Measurements from ENCODE around the gene HYAL2. TPM values are rescaled to one million over a fixed set of nuclear protein-coding genes. Genes with fewer than 3 reads are reported as not detected.
A peak's percentile ranks its signal among the peaks of the same experiment; 100 is the strongest.

The HYAL2 gene
- polyA plus RNA-seq, 2 of the 4 experiments (the other 2 are of a cell fraction), result 24.5 to 31.0 TPM

DNA sequence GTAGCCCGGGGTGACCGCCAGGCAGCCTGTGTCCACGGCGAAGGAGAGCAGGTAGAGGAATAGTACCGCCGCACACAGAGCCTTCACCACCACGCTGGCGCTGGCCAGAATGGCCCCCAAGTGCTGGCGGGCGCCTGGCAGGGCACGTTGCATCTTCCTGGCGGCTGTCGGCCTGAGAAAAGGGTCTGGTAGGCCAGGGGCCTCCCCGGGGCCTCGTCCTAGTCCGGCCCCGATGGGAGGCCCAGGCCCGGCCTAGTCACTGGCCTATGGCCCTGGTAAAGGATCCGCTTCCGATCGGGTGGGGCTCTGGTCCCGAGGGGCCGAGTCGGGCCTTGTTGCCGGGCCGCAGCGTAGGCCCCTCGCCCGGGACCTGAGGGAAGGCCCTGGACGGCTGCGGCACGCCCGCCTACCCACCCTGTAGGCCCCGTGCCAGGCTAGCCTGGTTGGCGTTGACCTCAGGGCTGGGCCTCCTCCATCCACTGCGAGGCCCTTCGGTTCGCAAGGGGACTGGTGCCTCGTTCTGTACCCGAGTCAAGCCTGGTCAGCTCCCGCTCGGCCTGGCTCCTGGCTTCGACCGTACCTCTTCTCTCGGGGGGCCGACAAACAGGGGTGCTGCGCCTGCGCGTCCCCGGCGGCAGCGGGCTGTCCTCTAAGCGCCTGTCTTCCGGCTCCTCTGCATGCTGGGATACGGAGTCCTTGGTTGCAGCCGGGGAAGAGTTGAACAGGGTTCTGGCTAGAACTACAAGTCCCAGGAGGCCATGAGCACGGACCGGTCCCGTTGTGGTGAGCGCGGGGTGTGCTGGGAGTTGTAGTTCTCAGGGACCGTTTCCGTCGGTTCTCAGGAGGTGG lies 36.6 kb upstream of the HYAL2 start, which contains the start of gene TMEM115:
Gene TMEM115, minus strand, starts transcription at position 611 of the 849 bp plus-strand sequence. Its CDS starts 458 bp downstream, at position 153.
- TF ChIP-seq, protein P1, sequence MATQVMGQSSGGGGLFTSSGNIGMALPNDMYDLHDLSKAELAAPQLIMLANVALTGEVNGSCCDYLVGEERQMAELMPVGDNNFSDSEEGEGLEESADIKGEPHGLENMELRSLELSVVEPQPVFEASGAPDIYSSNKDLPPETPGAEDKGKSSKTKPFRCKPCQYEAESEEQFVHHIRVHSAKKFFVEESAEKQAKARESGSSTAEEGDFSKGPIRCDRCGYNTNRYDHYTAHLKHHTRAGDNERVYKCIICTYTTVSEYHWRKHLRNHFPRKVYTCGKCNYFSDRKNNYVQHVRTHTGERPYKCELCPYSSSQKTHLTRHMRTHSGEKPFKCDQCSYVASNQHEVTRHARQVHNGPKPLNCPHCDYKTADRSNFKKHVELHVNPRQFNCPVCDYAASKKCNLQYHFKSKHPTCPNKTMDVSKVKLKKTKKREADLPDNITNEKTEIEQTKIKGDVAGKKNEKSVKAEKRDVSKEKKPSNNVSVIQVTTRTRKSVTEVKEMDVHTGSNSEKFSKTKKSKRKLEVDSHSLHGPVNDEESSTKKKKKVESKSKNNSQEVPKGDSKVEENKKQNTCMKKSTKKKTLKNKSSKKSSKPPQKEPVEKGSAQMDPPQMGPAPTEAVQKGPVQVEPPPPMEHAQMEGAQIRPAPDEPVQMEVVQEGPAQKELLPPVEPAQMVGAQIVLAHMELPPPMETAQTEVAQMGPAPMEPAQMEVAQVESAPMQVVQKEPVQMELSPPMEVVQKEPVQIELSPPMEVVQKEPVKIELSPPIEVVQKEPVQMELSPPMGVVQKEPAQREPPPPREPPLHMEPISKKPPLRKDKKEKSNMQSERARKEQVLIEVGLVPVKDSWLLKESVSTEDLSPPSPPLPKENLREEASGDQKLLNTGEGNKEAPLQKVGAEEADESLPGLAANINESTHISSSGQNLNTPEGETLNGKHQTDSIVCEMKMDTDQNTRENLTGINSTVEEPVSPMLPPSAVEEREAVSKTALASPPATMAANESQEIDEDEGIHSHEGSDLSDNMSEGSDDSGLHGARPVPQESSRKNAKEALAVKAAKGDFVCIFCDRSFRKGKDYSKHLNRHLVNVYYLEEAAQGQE (IDR thresholded peaks at IDR 0.05), result no peak
- TF ChIP-seq PHF8 (IDR thresholded peaks at IDR 0.05; ENCODE audit: borderline replicate concordance, low read depth), result peak; percentile 78
- TF ChIP-seq, protein P2, sequence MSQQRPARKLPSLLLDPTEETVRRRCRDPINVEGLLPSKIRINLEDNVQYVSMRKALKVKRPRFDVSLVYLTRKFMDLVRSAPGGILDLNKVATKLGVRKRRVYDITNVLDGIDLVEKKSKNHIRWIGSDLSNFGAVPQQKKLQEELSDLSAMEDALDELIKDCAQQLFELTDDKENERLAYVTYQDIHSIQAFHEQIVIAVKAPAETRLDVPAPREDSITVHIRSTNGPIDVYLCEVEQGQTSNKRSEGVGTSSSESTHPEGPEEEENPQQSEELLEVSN (IDR thresholded peaks at IDR 0.05; ENCODE audit: borderline replicate concordance, low read depth), result peak; percentile 50; the same call in 1 of the 2 replicates
- TF ChIP-seq, protein P3, sequence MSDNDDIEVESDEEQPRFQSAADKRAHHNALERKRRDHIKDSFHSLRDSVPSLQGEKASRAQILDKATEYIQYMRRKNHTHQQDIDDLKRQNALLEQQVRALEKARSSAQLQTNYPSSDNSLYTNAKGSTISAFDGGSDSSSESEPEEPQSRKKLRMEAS (IDR thresholded peaks at IDR 0.05), result peak; percentile 61
- peak; percentile 49 to 60; a peak in 3 of 5 replicates for TF ChIP-seq JUN (IDR thresholded peaks at IDR 0.05)
- no peak for TF ChIP-seq HDAC2 (IDR thresholded peaks at IDR 0.05)
- TF ChIP-seq POLR2A (IDR thresholded peaks at IDR 0.05; ENCODE audit: low read length), result peak; percentile 50; the same call in 1 of the 2 replicates
- FAIRE-seq (peak; percentile 82), ATAC-seq (peak; percentile 99 to 100), DNase-seq (ENCODE audit: low read depth in 1 of 2, low spot score in 1 of 2) (peak; percentile 92 to 96)
- H3K27ac ChIP-seq, result peak within 1 kb of the TSS; percentile 94 to 100
- H3K9me3 ChIP-seq, result no peaks in the 10 kb centered on the region
- POLR2A ChIA-PET, result interaction anchor here (0.8 to 1.6 kb wide), 2 partner anchors 8 to 9 kb away, joined by 5 read pairs; partner anchors contain the start of genes CYB561D2 and NPRL2
- H3K4me2 ChIP-seq, result peak within 1 kb of the TSS; percentile 95
- CTCF ChIA-PET, result interaction anchor here (1.6 kb wide), 1 partner anchor 10 kb away, joined by 4 read pairs; no protein-coding TSS in a partner anchor
- peak within 1 kb of the TSS; percentile 100 for H3K4me3 ChIP-seq
- WGBS (ENCODE audit: missing lambda C conversion rate), result 9% methylated on average over 13 of the region's 64 CpGs
- H3K4me1 ChIP-seq, result peaks cover 25% of the 10 kb centered on the region

DNA sequence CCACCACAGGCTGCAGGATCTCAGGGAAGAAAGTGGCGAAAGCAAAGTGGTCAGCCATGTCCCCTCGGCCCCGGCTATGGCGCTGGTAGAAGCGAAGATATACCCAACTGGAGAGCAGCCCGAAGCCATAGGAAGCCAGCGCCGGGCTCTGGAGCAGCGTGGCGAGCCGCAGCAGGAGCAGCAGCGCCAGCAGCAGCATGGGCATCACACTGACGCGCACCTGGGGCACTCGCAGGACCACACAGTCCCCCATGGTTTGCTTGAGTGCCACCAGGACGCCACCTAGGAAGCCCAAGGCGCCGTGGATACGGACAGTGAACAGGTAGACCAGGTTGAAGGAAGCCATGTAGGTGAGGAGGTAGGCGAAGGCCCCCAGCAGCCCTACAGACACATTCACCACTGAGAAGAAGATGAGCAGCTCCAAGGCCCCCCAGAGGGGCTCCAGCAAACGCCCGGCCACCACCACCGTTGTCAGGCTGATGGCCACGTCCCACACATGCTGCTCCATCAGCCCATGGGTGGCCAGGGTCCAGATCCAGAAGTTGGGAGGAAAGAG lies 35.9 kb upstream of the HYAL2 start:
- POLR2A ChIA-PET, result no interaction called here
- WGBS (ENCODE audit: missing lambda C conversion rate), result 63% methylated on average over 13 of the region's 24 CpGs
- TF ChIP-seq POLR2A (IDR thresholded peaks at IDR 0.05; ENCODE audit: low read length), result no peak
- no peak for TF ChIP-seq RNF2 (IDR thresholded peaks at IDR 0.05; ENCODE audit: borderline replicate concordance, low read depth)
- no peak for TF ChIP-seq CBX8 (IDR thresholded peaks at IDR 0.05)
- TF ChIP-seq FOXS1 (CRISPR knock-in tag; IDR thresholded peaks at IDR 0.05), result no peak
- no peak for TF ChIP-seq ZC3H11A (IDR thresholded peaks at IDR 0.05)
- no peak for TF ChIP-seq FOSL2 (IDR thresholded peaks at IDR 0.05)
- no peak for TF ChIP-seq FOSL2 (CRISPR knock-in tag; IDR thresholded peaks at IDR 0.05)
- no peak for TF ChIP-seq JUNB (IDR thresholded peaks at IDR 0.05)
- no peak for TF ChIP-seq JUN (IDR thresholded peaks at IDR 0.05)
- TF ChIP-seq HDAC2 (IDR thresholded peaks at IDR 0.05), result no peak
- TF ChIP-seq CHD4 (IDR thresholded peaks at IDR 0.05; ENCODE audit: borderline replicate concordance), result no peak
- no peak for TF ChIP-seq MAZ (IDR thresholded peaks at IDR 0.05; ENCODE audit: borderline replicate concordance, low read depth, low read length)
- no peak for TF ChIP-seq RAD21 (conservative IDR thresholded peaks at IDR 0.05 in 1 of 2, IDR thresholded peaks at IDR 0.05 in 1 of 2)
- TF ChIP-seq EHF (CRISPR knock-in tag; IDR thresholded peaks at IDR 0.05), result no peak
- TF ChIP-seq, protein P4, sequence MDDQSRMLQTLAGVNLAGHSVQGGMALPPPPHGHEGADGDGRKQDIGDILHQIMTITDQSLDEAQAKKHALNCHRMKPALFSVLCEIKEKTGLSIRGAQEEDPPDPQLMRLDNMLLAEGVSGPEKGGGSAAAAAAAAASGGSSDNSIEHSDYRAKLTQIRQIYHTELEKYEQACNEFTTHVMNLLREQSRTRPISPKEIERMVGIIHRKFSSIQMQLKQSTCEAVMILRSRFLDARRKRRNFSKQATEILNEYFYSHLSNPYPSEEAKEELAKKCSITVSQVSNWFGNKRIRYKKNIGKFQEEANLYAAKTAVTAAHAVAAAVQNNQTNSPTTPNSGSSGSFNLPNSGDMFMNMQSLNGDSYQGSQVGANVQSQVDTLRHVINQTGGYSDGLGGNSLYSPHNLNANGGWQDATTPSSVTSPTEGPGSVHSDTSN (IDR thresholded peaks at IDR 0.05), result no peak
- TF ChIP-seq FOSB (CRISPR knock-in tag; IDR thresholded peaks at IDR 0.05), result no peak
- TF ChIP-seq SREBF2 (IDR thresholded peaks at IDR 0.05), result no peak
- TF ChIP-seq, protein P3 (IDR thresholded peaks at IDR 0.05), result no peak
- no peak for TF ChIP-seq TP53 (CRISPR knock-in tag; IDR thresholded peaks at IDR 0.05)
- TF ChIP-seq NPAS2 (CRISPR knock-in tag; IDR thresholded peaks at IDR 0.05; ENCODE audit: borderline replicate concordance), result no peak
- TF ChIP-seq RCOR1 (IDR thresholded peaks at IDR 0.05; ENCODE audit: low read depth, low read length), result no peak
- Histone ChIP-seq H3K4me2 (peak overlapping the region; percentile 95), H3K27ac (peak overlapping the region; percentile 94 to 100), H3K4me1 (peaks cover 25% of the 10 kb centered on the region), H3K4me3 (peak overlapping the region; percentile 100), H3K9me3 (no peaks in the 10 kb centered on the region)
- CTCF ChIA-PET, result no interaction called here
- FAIRE-seq, result no peak
- DNase-seq (ENCODE audit: low read depth in 1 of 2, low spot score in 1 of 2), result no peak
- ATAC-seq, result no peak

Measured in A549 (cell line).